GM12874 (cell line): ENCODE results near the gene PATJ.

Experiments
- CTCF ChIP-seq: IDR thresholded peaks from 2 replicates; pipeline ENCODE4 v1.5.1; 2011; ENCODE audit warnings: low read depth, mild to moderate bottlenecking, control low read depth, low read length, moderate library complexity; ENCODE audit not compliant: insufficient read depth

Gene PATJ

GRCh38 chr1:61818992-61819391 lies 76.7 kb downstream of the PATJ start:
- TF ChIP-seq CTCF, result no peak

- no peak for TF ChIP-seq CTCF
Measured at GRCh38 chr1:61819421-61819820, 77.1 kb downstream of the PATJ start.

- TF ChIP-seq CTCF, result no peak
Measured at GRCh38 chr1:61825393-61825792, 83.1 kb downstream of the PATJ start.

- no peak for TF ChIP-seq CTCF
Measured at GRCh38 chr1:61828805-61829204, 86.5 kb downstream of the PATJ start.

GRCh38 chr1:61836649-61837048 lies 94.4 kb downstream of the PATJ start:
- TF ChIP-seq CTCF, result no peak

GRCh38 chr1:61839679-61840078 lies 97.4 kb downstream of the PATJ start:
- no peak for TF ChIP-seq CTCF

GRCh38 chr1:61842036-61842435 lies 99.8 kb downstream of the PATJ start:
- TF ChIP-seq CTCF, result no peak

GRCh38 chr1:61842863-61843514 lies 100.7 kb downstream of the PATJ start:
- no peak for TF ChIP-seq CTCF
